ENCODE data around the gene KDF1.

- TF ChIP-seq GATA2 (IDR thresholded peaks at IDR 0.05; ENCODE audit: low read depth, low read length) (no peak), GATA3 (IDR thresholded peaks at IDR 0.05; ENCODE audit: low read depth, low read length) (no peak)
Observed at GRCh38 chr1:26956321-26956720, 3.9 kb downstream of the KDF1 start.

Measured in SH-SY5Y (cell line).